HCT116 (cell line): Measurements from ENCODE around the gene TULP4.

Experiments used
- CTCF ChIP-seq, 3 experiments: fragments of 200-600 bp in 1 of 3; sonication (generic) in 1 of 3; IDR thresholded peaks in 2 of 3; conservative IDR thresholded peaks in 1 of 3; 2 replicates each; pipeline ENCODE4 v1.5.1; 2012 to 2017; ENCODE audit warnings: low read depth in 2 of 3, low read length in 2 of 3, antibody characterized with exemption in 1 of 3, borderline replicate concordance in 1 of 3, control low read depth in 1 of 3, mild to moderate bottlenecking in 1 of 3, mixed read lengths in 1 of 3, mixed run types in 1 of 3, moderate library complexity in 1 of 3; ENCODE audit not compliant: insufficient read depth in 1 of 3
- EGR1 ChIP-seq: IDR thresholded peaks from 2 replicates; pipeline ENCODE4 v1.6.1; 2012; ENCODE audit warnings: low read depth
- POLR2AphosphoS5 ChIP-seq: IDR thresholded peaks from 2 replicates; pipeline ENCODE4 v1.6.1; 2011; ENCODE audit warnings: mild to moderate bottlenecking, low read depth, low read length, moderate library complexity
- SRF ChIP-seq: IDR thresholded peaks from 2 replicates; pipeline ENCODE4 v1.6.1; 2012; ENCODE audit warnings: low read depth

GRCh38 chr6:158372574-158372973 lies 60.3 kb downstream of the TULP4 start:
- no peak for TF ChIP-seq POLR2AphosphoS5
- TF ChIP-seq CTCF (IDR thresholded peaks at IDR 0.05 in 2 of 3, conservative IDR thresholded peaks at IDR 0.05 in 1 of 3; ENCODE audit: borderline replicate concordance in 1 of 3, insufficient read depth in 1 of 3, low read depth in 2 of 3, low read length in 2 of 3), result no peak
- TF ChIP-seq EGR1, result no peak
- TF ChIP-seq SRF, result no peak
